ENCODE data around the gene MUC7.
"Not testable (repeated sequence)": the region's sequence is repeated elsewhere in the genome, so short reads cannot be mapped to it uniquely, and the experiment has no call there.

The MUC7 gene

DNA sequence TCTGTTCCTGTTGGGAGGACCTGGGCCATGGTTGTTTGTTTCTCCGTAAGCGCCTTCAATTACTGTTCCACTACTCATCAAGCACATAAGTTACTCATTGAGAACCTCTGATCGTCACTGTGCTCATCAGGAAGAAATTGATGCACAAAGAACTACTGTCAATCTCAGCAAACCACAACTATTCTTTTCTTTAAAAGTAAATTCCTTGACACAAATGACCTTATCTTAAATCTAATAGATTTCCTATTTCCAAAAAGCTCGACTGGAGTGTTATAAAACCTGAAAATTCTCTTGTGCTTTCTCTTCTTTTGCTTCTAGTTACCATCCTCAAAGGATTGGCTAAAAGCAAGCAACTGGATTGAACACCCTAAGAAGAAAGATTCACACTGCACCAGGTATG is at the start of gene MUC7:
MUC7 (plus strand) TSS at position 301 of the 400 bp plus-strand sequence. CDS start 1,825 bp downstream, outside the sequence.
- in situ Hi-C loops (cut with MboI; ENCODE audit: low sequenced_read_pairs) = no loop called here

- in situ Hi-C loops (cut with MboI; ENCODE audit: low sequenced_read_pairs) = no loop called here
These were observed 46.7 kb upstream of the MUC7 start for GRCh38 chr4:70425306-70425705.

DNA sequence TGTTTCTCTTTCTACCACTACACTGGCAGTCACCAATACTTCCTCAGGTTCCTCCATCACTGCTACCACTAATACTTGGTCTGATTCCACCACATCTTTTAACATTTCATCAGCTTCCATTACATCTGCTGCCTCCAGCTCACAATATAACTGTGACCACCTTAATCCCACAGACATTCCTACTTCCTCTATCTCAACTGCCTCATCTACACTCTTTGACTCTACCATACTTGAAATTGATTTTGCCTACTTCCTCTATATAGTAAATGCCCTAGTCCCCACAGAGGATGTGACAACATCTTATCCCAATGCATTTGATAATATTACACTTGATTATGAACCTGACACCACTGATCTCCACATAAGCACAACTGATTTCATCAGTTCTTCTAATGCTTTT is 45.2 kb upstream of the MUC7 start:
- in situ Hi-C loops (cut with MboI; ENCODE audit: low sequenced_read_pairs) = no loop called here

DNA sequence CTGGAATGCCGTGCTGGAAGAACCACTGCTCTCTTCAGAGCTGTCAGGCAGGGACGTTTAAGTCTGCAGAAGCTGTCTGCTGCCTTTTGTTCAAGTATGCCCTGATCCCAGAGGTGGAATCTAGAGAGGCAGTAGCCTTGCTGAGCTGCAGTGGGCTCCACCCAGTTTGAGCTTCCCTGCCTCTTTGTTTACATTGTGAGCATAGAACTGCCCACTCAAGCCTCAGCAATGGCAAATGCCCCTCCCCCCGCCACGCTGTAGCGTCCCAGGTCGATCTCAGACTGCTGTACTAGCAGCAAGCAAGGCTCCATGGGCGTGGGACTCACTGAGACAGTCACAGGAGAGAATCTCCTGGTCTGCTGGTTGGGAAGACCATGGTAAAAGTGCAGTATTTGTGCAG is 34.8 kb upstream of the MUC7 start:
- in situ Hi-C loops (cut with MboI; ENCODE audit: low sequenced_read_pairs) = no loop called here

DNA sequence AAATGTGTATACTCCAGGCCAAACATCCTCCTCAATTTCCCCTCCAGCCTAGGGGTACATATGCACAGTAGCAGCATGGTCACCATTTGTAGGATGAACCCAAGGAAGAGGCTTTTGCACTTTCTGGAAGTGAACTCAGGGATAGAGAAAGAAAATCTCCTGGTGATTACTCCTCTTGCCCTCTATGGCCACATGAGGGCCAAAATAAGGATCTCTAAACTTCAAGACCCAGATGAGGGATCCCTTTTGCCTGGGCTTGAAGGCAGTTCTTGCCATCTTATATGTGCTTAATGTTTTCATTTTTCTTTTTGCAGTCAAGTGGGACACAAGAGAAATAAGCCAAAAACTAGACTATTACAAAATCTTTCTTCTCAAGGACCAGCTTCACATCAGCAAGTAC is 29.5 kb upstream of the MUC7 start:
- in situ Hi-C loops (cut with MboI; ENCODE audit: low sequenced_read_pairs) = no loop called here

DNA sequence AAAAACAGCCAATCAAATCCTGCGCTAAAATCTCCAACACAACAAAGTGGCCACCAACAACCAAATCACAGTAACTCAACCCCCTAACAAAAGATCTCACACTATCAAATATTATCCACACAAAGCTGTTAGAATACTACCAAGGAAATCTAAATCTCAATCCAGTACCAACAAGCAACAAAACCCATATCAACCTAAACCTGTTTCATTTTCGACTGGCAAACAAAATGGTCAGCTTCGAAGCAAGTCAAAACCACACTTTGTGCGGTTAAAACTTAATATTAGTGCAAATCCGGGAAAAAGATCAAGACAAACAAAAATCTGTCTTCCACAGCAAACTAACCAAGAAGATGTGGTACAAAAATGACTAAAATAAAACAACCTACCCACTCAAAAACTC is 28.7 kb upstream of the MUC7 start:
- in situ Hi-C loops (cut with MboI; ENCODE audit: low sequenced_read_pairs) = no loop called here

GRCh38 chr4:70449220-70449619 is 22.8 kb upstream of the MUC7 start:
- in situ Hi-C loops (cut with MboI; ENCODE audit: low sequenced_read_pairs) = no loop called here

GRCh38 chr4:70452946-70453345 is 19.1 kb upstream of the MUC7 start:
- in situ Hi-C loops (cut with MboI; ENCODE audit: low sequenced_read_pairs) = no loop called here

DNA sequence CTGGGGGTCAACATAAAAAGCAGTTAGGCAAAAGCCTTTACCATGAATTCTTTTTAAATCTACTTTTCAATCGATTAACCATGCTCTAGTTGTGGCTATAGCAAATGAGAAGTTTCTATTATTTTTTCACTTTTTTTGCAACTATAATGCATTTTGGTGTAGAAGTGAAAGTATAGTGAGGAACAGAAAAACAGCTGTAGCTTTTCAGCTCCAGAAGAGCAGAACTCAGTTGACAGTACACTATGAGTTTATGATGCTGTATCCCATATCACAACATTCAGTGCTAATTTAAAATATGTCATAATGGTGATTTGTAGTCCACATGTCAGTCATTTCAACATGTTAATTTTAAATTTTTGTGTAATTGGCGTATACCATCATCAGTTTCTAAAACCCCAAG is 8.7 kb upstream of the MUC7 start:
- in situ Hi-C loops (cut with MboI; ENCODE audit: low sequenced_read_pairs) = no loop called here

DNA sequence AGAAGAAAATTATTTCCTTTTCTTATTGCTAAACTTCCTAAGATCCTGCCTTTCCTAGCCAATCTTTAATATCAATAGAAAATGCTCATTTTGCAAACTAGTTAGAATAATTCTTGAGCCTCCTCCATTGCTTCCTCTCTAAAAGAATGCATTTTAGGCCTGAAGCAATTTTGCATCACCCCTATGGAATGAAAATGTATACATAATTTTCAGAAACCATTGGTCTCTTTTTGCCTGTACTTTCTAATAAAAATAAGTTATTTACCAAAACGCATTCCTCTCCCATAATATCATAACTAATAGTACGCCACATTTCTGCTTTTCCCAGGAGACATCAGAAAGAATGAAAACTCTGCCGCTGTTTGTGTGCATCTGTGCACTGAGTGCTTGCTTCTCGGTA is 1.7 kb downstream of the MUC7 start:
- in situ Hi-C loops (cut with MboI; ENCODE audit: low sequenced_read_pairs) = no loop called here

GRCh38 chr4:70488748-70489147 is 16.8 kb downstream of the MUC7 start:
- in situ Hi-C loops (cut with MboI; ENCODE audit: low sequenced_read_pairs) = no loop called here

GRCh38 chr4:70496231-70496630 is 24.2 kb downstream of the MUC7 start:
- in situ Hi-C loops (cut with MboI; ENCODE audit: low sequenced_read_pairs) = no loop called here

DNA sequence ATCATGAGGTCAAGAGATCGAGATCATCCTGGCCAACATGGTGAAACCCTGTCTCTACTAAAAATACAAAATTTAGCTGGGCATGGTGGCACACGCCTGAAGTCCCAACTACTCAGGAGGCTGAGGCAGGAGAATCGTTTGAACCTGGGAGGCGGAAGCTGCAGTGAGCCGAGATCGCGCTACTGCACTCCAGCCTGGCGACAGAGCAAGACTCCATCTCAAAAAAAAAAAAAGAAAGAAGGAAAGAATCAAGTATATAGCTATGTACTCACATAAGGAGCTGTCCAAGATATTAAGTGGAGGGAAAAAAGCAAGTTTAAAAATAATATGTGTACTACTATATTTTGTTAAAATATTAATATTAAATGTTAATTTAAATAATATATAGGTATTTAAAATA is 29.8 kb downstream of the MUC7 start:
- in situ Hi-C loops (cut with MboI; ENCODE audit: low sequenced_read_pairs) = not testable (repeated sequence)

DNA sequence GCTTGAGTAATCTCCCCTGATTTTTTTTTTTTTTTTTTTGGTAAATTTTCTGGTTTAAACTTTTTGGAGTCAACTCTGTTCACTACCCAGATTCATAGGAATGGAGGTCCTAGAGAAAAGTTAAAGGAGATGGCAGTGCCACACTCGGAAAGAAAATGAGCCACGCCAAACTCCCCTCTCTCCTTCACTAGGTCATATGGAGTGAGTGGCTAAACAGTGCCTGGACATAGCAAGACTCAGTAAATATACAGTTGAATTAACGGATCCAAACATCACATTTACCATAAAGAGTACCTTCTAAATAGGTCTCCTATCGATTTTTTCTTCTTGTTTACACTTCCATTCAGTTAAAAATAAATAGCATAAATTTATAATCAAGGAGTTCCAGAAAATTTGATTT is 32.7 kb downstream of the MUC7 start:
- in situ Hi-C loops (cut with MboI; ENCODE audit: low sequenced_read_pairs) = no loop called here

DNA sequence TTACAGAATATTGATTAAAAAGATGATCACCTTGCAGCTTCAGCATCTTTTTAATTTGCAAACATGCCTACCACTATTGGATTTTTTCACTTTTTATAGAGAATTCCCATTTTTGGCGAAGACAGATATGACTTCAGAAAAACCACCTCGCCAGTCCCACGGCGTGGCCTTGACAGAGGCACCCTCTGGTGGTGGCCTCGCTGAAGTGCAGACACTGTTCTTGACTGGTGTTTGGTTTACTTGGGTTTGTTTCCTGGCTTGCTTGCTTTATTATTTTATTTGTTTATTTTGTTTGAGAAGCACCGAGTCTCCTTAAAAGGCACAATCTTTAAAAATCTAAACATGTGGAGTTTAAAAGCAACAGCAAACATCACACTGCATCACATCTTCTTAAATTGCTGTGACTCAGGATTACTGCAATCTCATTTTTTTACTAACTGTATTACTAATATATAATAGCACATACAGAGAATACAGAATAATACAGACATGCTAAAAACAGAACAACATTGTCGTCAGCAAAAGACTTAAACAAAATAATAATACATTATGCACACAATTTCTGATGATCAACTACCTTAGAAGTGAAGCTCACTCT is 33.3 kb downstream of the MUC7 start:
- in situ Hi-C loops (cut with MboI; ENCODE audit: low sequenced_read_pairs) = no loop called here

DNA sequence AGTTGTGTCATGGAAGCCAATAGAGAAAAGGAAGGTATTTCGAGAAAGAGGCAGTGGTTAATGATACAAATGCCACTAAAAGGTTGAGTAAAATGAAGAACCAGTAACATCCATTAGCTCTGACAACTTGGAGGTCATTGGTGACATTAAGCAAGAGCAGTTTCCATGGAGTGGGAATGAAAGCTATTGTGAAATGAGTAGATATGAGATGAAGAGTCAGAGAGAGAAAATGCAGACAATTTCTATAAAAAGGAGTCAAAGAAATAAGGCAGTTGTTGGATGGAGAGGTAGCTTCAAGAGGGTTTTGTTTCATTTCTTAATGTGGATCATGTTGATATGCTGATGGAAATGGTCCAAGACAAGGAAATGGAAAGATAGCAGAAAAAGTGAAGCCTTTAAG is 36.8 kb downstream of the MUC7 start:
- in situ Hi-C loops (cut with MboI; ENCODE audit: low sequenced_read_pairs) = no loop called here

DNA sequence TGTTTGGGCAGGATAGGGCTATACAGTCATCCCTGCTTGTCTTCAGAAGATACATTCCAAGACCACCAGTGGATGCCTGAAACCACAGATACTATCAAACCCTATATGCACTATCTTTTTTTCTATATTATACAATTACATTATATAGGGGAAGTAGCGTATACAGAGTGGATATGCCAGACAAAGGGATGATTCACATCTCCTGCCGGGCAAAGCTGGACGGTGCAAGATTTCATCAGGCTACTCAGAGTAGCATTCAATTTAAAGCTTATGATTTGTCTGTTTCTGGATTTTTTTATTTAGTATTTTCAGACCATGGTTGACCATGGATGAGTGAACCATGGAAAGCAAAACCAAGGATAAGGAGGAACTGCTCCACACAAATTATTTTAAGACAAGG is 39.4 kb downstream of the MUC7 start:
- in situ Hi-C loops (cut with MboI; ENCODE audit: low sequenced_read_pairs) = no loop called here

DNA sequence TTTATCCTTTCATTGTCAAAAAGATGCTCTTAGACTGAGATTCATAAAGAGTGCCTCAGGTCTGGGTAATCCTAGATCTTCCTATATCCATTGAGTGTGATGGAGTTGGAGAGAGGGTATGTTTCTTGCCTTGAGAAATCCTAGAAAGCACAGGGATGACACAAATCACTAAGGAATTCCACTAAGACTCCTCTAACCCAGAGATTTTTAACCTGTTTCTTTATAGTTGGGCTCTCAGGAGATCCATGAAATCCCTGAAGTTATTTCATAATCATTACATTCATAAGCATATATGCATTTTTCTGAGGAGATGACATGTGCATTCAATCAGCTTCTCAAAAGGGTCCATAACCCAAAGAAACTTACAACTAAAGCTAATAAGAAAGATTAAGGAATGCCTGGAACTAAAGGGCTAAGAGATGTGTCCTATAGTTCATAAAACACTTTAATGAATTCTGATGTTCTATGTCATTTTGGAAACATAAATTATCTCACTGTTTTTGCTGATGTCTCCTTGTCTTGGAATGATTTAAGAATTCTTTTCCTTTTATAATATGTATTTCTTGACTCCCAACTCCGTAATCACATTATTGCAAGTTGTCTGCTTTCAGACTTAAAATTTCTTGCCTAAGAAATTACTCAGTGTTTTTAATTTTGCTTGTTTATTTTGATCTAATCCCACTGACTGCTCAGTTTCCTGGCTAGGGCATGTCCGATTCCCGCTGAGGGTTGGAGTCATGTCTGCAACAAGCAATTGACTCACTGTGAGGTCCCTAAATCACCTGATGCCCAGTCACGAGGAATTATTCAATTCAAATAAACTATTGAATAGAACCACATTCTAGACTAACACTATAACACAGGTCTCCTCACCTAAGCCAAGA is 43.6 kb downstream of the MUC7 start:
- in situ Hi-C loops (cut with MboI; ENCODE audit: low sequenced_read_pairs) = no loop called here

DNA sequence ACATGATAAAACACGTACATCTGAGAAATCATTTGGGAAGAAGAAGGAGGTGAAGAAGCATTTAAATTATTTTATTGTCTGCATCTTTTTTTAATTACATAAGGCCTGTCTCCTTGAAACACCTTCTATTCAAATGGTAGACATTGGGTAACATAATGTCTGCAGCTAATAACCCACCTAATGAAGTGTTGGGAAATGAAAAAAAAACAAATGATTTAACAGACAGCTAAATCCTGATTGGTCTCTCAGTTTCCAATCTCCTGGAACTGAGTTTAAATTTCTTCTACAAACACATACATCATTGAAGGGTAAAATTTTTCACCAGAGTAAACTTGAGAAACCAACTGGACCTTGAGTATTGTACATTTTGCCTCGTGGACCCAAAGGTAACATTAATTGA is 46.3 kb downstream of the MUC7 start, which contains the start of gene AMTN:
AMTN (plus strand) TSS at position 301 of the 400 bp plus-strand sequence. CDS start 209 bp downstream, outside the sequence.
- in situ Hi-C loops (cut with MboI; ENCODE audit: low sequenced_read_pairs) = no loop called here

DNA sequence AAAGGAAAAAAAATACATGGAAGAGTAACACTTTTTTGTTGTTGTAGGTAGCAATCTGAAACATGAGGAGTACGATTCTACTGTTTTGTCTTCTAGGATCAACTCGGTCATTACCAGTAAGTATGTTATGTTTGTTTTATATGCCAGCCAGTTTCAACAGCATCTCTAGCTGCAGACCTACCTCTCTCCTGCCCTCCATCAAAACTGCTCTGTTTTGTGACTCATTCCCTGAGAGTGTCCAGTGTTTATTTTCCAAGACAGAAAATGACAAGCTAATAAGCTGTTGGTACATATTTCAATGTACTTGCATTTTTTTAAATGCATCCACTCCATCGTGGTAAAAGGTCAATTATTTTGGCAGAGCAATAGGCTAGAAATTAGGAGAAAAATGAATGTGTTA is 46.7 kb downstream of the MUC7 start:
- in situ Hi-C loops (cut with MboI; ENCODE audit: low sequenced_read_pairs) = no loop called here

- in situ Hi-C loops (cut with MboI; ENCODE audit: low sequenced_read_pairs) = no loop called here
These were observed 50.6 kb downstream of the MUC7 start for GRCh38 chr4:70522626-70523025.

GRCh38 chr4:70530997-70531396 is 59.0 kb downstream of the MUC7 start:
- in situ Hi-C loops (cut with MboI; ENCODE audit: low sequenced_read_pairs) = no loop called here
